ENCODE results near the gene CEACAM18.

DNA sequence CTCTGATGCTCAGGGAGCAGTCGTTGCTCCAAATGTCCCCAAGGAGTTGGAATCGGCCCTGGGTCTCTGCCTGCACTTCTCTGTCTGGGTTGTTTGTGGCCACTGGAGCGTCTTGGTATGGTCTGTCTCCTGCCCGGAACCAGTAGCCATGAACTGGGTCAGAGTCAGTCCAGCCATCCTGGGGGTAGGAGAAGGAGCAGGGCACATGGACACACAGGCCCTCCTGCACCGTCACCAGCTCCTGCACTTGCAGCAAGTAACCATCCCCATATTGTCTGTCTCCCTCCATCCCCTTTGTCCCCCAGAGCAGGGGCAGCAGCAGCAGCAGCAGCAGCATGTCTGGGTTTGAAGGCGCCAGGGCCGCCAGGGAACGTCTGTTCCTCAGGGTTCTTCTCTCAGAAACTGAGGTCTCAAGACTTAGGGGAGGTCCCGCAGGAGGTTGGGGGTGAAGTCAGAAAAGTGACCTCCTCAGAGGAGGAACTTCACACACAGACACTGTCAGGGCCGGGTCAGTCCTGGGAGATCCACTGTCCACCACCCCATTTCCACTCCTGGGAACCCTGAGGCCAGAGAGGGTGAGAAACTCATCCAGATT, 20.2 kb upstream of the CEACAM18 start, which contains the start of gene SIGLEC8:
- TF ChIP-seq, protein P1, sequence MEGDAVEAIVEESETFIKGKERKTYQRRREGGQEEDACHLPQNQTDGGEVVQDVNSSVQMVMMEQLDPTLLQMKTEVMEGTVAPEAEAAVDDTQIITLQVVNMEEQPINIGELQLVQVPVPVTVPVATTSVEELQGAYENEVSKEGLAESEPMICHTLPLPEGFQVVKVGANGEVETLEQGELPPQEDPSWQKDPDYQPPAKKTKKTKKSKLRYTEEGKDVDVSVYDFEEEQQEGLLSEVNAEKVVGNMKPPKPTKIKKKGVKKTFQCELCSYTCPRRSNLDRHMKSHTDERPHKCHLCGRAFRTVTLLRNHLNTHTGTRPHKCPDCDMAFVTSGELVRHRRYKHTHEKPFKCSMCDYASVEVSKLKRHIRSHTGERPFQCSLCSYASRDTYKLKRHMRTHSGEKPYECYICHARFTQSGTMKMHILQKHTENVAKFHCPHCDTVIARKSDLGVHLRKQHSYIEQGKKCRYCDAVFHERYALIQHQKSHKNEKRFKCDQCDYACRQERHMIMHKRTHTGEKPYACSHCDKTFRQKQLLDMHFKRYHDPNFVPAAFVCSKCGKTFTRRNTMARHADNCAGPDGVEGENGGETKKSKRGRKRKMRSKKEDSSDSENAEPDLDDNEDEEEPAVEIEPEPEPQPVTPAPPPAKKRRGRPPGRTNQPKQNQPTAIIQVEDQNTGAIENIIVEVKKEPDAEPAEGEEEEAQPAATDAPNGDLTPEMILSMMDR (IDR thresholded peaks at IDR 0.05; ENCODE audit: low read depth, low read length): no peak
- TF ChIP-seq POLR2A (IDR thresholded peaks at IDR 0.05; ENCODE audit: extremely low read depth, insufficient read length) (no peak), MYC (IDR thresholded peaks at IDR 0.05; ENCODE audit: low read depth, low read length) (no peak)
- TF ChIP-seq, protein P2, sequence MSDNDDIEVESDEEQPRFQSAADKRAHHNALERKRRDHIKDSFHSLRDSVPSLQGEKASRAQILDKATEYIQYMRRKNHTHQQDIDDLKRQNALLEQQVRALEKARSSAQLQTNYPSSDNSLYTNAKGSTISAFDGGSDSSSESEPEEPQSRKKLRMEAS (IDR thresholded peaks at IDR 0.05; ENCODE audit: low read depth, low read length): no peak
